ENCODE data around the gene FEM1B.

FEM1B gene

GRCh38 chr15:68241088-68241935 lies 36.2 kb upstream of the FEM1B start:
- no peak for TF ChIP-seq CTCF (IDR thresholded peaks at IDR 0.05; ENCODE audit: low read depth, low read length)

GRCh38 chr15:68244235-68244634 lies 33.3 kb upstream of the FEM1B start:
- DNase-seq (ENCODE audit: low read depth in 2 of 2) = no peak
- H3K4me3 ChIP-seq (replicated peaks in 1 of 2; ENCODE audit: low read depth in 2 of 2, low read length in 2 of 2) = no peak overlapping the region
- TF ChIP-seq CTCF (IDR thresholded peaks at IDR 0.05; ENCODE audit: low read depth, low read length) = no peak

More at GRCh38 chr15:68241088-68241935, 36.2 kb upstream of the FEM1B start:
- DNase-seq (ENCODE audit: low read depth in 2 of 2) = no peak
- no peak overlapping the region for H3K4me3 ChIP-seq (replicated peaks in 1 of 2; ENCODE audit: low read depth in 2 of 2, low read length in 2 of 2)

GRCh38 chr15:68249058-68249713 lies 28.4 kb upstream of the FEM1B start:
- no peak for TF ChIP-seq CTCF (IDR thresholded peaks at IDR 0.05; ENCODE audit: low read depth, low read length)
- H3K4me3 ChIP-seq (replicated peaks in 1 of 2; ENCODE audit: low read depth in 2 of 2, low read length in 2 of 2) = no peak overlapping the region
- no peak for DNase-seq (ENCODE audit: low read depth in 2 of 2)

- DNase-seq (ENCODE audit: low read depth in 2 of 2) = peak; percentile 89
- TF ChIP-seq CTCF (IDR thresholded peaks at IDR 0.05; ENCODE audit: low read depth, low read length) = peak; percentile 79
- H3K4me3 ChIP-seq (replicated peaks in 1 of 2; ENCODE audit: low read depth in 2 of 2, low read length in 2 of 2) = no peak overlapping the region
Measured at GRCh38 chr15:68252925-68253534, 24.5 kb upstream of the FEM1B start.

GRCh38 chr15:68256675-68257450 lies 20.7 kb upstream of the FEM1B start:
- no peak for TF ChIP-seq CTCF (IDR thresholded peaks at IDR 0.05; ENCODE audit: low read depth, low read length)
- DNase-seq (ENCODE audit: low read depth in 2 of 2) = peak; percentile 96 to 98
- H3K4me3 ChIP-seq (replicated peaks in 1 of 2; ENCODE audit: low read depth in 2 of 2, low read length in 2 of 2) = peak overlapping the region; percentile 50 to 57

- H3K4me3 ChIP-seq (replicated peaks in 1 of 2; ENCODE audit: low read depth in 2 of 2, low read length in 2 of 2) = no peak overlapping the region
- DNase-seq (ENCODE audit: low read depth in 2 of 2) = peak in 1 of 2 donors; percentile 56
- no peak for TF ChIP-seq CTCF (IDR thresholded peaks at IDR 0.05; ENCODE audit: low read depth, low read length)
Measured at GRCh38 chr15:68258692-68259091, 18.9 kb upstream of the FEM1B start.
